Heart left ventricle (tissue), 13 donors: ENCODE measurements around the gene SLC6A3.

ENCODE experiments used
- POLR2A ChIP-seq, 2 donors: fragments of 450-650 bp; IDR thresholded peaks; one replicate each; pipeline ENCODE4 v1.6.1; 2017; ENCODE audit warnings: antibody characterized with exemption in 2 of 2, mild to moderate bottlenecking in 2 of 2, moderate library complexity in 2 of 2
- TF ChIP-seq, protein P1 (sequence below), 12 donors: fragments of 200-600 bp; sonication (generic) in 4 of 12; IDR thresholded peaks; one replicate each; pipeline versions ENCODE4 v1.5.0 to v1.8.0; 2018 to 2022; ENCODE audit warnings: antibody characterized with exemption in 12 of 12, mild to moderate bottlenecking in 5 of 12
- donor health status: ischemic (EF 13 %, LVEDD 7.1; RV severe dilation, severe dysfunction).
- donor health status: DM: no; HTN: yes; CAD: no.
- donor health status: DM: no; HTN: no; CAD: no.
- donor health status: ischemic (EF 25% LVEDD 6.9; RV normal size, moderate dysfunction).
- donor health status: ischemic (EF 25% LVEDD 5.7; RV mildly dilated, moderate dysfunction).
- donor health status: ischemic (EF 35%, LVEDD 5.7; RV mildly dilated, moderate dysfunction).
- donor health status: nonischemic (EF 11% LVEDD 7.7; RV severe dilation, severe dysfunction).
- donor health status: DM: yes; HTN: yes; CAD: no.
- donor health status: PGD.
- donor health status: ischemic (EF 29% LVEDD 5.4; RV normal size, mild dysfunction).
- donor health status: nonischemic (EF 23%, LVEDD 6.1; RV moderate dilation, normal function).

DNA sequence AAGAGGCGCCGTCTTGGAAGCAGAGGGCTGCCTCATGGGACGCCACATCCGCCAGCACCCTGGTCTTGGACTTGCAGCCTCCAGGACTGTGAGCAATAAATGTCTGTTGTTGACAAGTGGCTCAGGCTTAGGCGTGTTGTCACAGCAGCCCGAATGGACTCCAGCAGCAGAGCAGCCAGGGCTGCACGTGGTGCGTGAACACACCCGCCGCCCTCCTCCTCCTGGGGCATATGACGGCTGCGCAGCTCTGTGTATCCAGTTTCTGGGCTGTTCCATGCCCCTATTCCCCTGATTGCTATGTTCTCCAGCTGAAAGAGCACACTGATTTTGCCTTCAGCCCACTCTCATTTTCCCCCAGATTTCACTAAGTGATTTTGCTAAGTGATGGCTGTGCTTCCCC is 64.3 kb downstream of the SLC6A3 start:
- TF ChIP-seq POLR2A (IDR thresholded peaks at IDR 0.05), result no peak
- TF ChIP-seq, protein P1, sequence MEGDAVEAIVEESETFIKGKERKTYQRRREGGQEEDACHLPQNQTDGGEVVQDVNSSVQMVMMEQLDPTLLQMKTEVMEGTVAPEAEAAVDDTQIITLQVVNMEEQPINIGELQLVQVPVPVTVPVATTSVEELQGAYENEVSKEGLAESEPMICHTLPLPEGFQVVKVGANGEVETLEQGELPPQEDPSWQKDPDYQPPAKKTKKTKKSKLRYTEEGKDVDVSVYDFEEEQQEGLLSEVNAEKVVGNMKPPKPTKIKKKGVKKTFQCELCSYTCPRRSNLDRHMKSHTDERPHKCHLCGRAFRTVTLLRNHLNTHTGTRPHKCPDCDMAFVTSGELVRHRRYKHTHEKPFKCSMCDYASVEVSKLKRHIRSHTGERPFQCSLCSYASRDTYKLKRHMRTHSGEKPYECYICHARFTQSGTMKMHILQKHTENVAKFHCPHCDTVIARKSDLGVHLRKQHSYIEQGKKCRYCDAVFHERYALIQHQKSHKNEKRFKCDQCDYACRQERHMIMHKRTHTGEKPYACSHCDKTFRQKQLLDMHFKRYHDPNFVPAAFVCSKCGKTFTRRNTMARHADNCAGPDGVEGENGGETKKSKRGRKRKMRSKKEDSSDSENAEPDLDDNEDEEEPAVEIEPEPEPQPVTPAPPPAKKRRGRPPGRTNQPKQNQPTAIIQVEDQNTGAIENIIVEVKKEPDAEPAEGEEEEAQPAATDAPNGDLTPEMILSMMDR (IDR thresholded peaks at IDR 0.05), result no peak
